Measurements from ENCODE around the gene DRAXIN. TPM values are rescaled to one million over a fixed set of nuclear protein-coding genes. Genes with fewer than 3 reads are reported as not detected.
A peak's percentile ranks its signal among the peaks of the same experiment; 100 is the strongest.

The DRAXIN gene
- total RNA-seq, 2 experiments from 2014 or later: 0.02 to 0.04 TPM

DNA sequence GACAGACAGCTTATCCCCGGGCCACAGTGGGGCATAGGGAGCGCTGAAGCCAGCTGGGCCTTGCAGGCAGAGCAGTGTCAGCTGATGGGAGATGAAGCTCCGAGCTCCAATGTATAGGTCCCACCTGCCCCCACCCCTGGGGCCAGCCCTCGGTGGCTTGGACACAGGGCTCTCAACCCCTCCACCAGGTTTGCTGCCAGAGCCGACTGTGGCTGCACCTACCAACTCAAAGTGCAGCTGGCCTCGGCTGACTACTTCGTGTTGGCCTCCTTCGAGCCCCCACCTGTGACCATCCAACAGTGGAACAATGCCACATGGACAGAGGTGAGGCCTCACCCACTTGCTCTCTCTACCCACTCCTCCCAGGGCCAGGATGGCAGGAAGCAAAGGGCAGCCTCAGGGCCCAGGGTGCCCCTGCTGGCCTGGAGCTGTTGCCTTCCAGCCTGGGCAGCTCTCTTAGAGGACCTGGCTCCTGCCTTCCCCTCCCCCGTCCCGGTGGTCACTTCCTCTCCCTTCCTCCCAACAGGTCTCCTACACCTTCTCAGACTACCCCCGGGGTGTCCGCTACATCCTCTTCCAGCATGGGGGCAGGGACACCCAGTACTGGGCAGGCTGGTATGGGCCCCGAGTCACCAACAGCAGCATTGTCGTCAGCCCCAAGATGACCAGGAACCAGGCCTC, 18.3 kb upstream of the DRAXIN start:
- Mint-ChIP-seq H3K9me3 (ENCODE audit: low read depth) (no peaks in the 10 kb centered on the region), H3K36me3 (ENCODE audit: low read depth) (peaks cover 23% of the 10 kb centered on the region), H3K27me3 (no peaks in the 10 kb centered on the region), H3K27ac (no peak overlapping the region), H3K4me1 (no peaks in the 10 kb centered on the region), H3K4me3 (no peak overlapping the region)
- POLR2A ChIA-PET: interaction anchor here (0.6 to 1.0 kb wide), 2 partner anchors 9 to 151 kb away, joined by 3 to 4 read pairs; no protein-coding TSS in a partner anchor
- DNase-seq (no peak), ATAC-seq (no peak)
- intact Hi-C loops (cut with DNase I, micrococcal nuclease): no loop called here
- CTCF ChIA-PET: interaction anchor here (1.0 kb wide), 1 partner anchor 9 kb away, joined by 3 read pairs; no protein-coding TSS in a partner anchor

DNA sequence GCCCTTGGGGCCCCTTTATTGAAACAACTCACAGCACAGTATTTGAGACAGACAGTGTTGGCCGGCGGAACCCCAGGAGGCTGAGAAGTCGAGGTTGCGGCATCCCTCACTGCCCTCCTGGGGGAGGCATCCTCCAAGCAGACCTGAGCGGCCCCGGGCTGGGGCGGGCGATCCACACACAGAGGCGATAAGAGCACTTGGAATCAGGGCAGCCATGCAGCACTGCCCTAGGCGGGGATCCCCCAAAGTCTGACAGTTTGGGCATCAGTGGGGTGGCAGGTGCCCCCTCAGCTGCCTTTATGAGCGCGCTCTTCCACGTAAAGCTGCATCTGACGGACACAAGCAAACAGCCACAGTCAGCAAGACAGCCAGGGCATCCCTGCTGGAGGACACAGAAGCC, 17.0 kb upstream of the DRAXIN start:
- Mint-ChIP-seq H3K27me3 (no peaks in the 10 kb centered on the region), H3K9me3 (ENCODE audit: low read depth) (no peaks in the 10 kb centered on the region), H3K4me3 (no peak overlapping the region), H3K36me3 (ENCODE audit: low read depth) (peaks cover 23% of the 10 kb centered on the region), H3K27ac (no peak overlapping the region), H3K4me1 (peaks cover 1% of the 10 kb centered on the region)
- intact Hi-C loops (cut with DNase I, micrococcal nuclease): no loop called here
- DNase-seq (no peak), ATAC-seq (no peak)
- POLR2A ChIA-PET: no interaction called here
- CTCF ChIA-PET: no interaction called here

DNA sequence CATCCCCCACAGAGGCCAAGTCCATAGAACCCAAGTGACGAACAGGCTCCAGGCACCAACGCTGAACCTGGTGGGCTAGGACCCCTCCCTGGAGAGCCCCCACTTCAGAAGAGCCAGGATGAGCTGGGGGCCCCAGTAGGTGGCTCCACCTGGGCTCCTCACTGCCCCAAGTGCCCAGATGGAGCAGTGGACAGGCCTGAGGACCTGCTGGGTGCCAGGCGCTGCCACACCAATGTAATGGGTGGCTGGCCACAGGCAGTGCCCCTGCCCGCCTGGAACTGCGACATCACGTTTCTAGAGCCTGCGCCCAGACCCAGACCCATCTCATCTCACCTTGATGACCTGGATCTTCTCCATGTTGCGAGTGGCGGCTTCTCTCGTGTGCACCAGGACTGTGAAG, 16.2 kb upstream of the DRAXIN start:
- Mint-ChIP-seq H3K27ac (no peak overlapping the region), H3K27me3 (no peaks in the 10 kb centered on the region), H3K36me3 (ENCODE audit: low read depth) (peaks cover 25% of the 10 kb centered on the region), H3K9me3 (ENCODE audit: low read depth) (no peaks in the 10 kb centered on the region), H3K4me1 (peaks cover 4% of the 10 kb centered on the region), H3K4me3 (no peak overlapping the region)
- CTCF ChIA-PET: no interaction called here
- intact Hi-C loops (cut with DNase I, micrococcal nuclease): no loop called here
- POLR2A ChIA-PET: no interaction called here
- ATAC-seq: no peak
- no peak for DNase-seq

DNA sequence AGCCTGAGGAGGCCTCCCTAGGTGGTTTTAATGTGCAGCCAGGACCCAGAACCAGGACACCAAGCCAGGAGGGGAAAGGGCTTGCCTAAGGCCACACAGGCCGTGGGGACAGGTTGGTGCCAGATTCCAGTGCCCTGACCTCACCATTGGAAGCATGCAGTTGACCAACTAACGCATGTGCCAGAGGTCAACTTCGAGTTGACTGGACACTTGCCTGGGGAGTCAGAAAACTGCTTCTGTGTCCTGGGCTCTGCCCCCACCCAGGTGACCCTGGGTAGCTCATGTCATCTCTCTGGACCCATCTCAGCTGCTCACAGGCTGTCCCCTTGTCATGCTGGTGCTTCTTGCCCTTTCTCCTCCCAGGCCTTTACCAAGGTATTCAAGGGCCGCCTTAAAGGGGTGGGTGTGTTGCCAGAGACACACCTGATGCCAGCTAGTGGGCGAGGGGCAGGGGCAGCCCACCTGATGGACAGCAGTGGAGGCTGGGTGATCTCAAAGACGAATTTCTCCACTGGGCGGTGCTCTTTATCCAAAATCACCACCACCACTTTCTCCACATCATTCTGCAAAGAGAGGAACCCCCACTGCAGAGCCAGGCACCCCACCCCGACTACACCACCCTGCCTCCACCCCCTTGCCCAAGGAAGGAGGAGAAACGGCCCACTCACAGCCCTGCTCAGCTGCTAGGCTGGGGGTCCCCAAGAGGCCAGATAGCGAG, 15.0 kb upstream of the DRAXIN start:
- ChIA-PET CTCF (interaction anchor here (1.0 kb wide), 2 partner anchors 17 to 31 kb away, joined by 3 to 4 read pairs; no protein-coding TSS in a partner anchor), POLR2A (interaction anchor here (0.7 kb wide), 1 partner anchor 19 kb away, joined by 4 read pairs; no protein-coding TSS in a partner anchor)
- intact Hi-C loops (cut with DNase I, micrococcal nuclease): no loop called here
- no peaks in the 10 kb centered on the region for H3K27me3 Mint-ChIP-seq
- no peak for DNase-seq
- ATAC-seq: no peak
- no peaks in the 10 kb centered on the region for H3K9me3 Mint-ChIP-seq (ENCODE audit: low read depth)
- peaks cover 22% of the 10 kb centered on the region for H3K36me3 Mint-ChIP-seq (ENCODE audit: low read depth)
- no peak overlapping the region for H3K27ac Mint-ChIP-seq
- H3K4me1 Mint-ChIP-seq: peaks cover 5% of the 10 kb centered on the region
- H3K4me3 Mint-ChIP-seq: no peak overlapping the region

DNA sequence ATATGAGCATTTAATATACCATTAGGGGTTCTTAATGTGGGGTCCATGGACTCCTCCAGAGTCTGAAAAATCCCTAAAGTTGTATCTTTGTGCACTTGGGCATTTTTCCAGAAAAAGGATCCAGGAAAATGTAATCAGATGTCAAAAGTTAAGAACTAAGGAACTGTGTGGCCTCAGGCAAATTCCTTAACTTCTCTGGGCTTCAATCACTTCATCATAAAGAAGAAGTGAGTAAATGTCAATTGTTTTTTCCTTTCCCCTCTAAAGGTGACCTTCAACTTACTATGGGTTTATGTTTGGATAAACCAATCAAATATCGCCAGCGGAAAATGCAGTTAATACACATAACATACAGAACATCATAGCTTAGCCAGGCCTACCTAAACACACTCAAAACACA, 13.1 kb upstream of the DRAXIN start:
- Mint-ChIP-seq H3K4me1 (peaks cover 9% of the 10 kb centered on the region), H3K27me3 (no peaks in the 10 kb centered on the region), H3K4me3 (no peak overlapping the region), H3K36me3 (ENCODE audit: low read depth) (peaks cover 19% of the 10 kb centered on the region), H3K27ac (no peak overlapping the region), H3K9me3 (ENCODE audit: low read depth) (no peaks in the 10 kb centered on the region)
- ATAC-seq (no peak), DNase-seq (no peak)
- intact Hi-C loops (cut with DNase I, micrococcal nuclease): no loop called here
- ChIA-PET POLR2A (interaction anchor here (0.9 kb wide), 1 partner anchor 405 kb away, joined by 6 read pairs; the partner anchor contains the start of gene UBIAD1), CTCF (interaction anchor here (0.5 kb wide), 1 partner anchor 39 kb away, joined by 3 read pairs; no protein-coding TSS in a partner anchor)

DNA sequence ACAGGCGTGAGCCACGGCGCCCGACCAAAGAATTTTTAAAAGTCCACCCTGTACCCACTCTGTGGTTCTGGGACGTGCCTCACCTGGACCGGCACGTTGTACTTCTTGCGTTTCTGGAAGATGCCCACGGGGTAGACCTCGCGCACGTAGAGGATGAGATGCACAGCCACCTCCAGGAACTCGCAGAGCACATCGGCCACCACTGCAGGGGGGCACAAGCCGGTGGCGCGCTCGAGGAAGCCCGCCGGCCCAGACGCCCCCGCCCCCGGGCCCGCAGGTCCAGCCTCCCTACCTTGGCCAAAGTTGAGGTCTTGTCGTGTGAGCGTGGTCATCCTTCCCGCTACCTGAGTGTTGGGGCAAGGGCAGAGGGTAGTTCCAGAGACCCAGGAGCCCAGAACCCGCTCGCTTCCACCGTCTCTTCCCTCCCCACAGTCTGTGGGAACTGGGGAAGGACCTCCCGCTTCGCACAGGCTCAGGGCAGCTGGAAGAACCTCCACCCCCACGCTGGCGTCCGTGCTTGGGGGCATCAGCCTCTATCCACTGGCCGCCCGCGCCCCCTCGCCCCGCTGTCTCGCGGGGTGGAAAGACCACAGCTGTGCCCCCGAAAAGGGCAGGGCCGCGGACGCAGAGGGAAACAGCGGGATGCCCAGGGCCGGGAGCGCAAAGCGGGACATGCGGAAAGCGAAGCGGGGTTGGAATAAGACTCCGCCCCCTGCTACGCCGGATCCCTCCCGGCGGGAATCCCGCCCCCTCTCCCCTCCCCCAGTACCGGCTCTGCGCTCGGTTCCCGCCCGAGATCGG, 11.0 kb upstream of the DRAXIN start:
- peaks cover 8% of the 10 kb centered on the region for H3K36me3 Mint-ChIP-seq (ENCODE audit: low read depth)
- intact Hi-C loops (cut with DNase I, micrococcal nuclease): loop anchor here (1.0 to 5.0 kb wide), 15 partner anchors 16 to 1768 kb away; partner anchors contain the start of genes FBXO6 (in 2 of the 2), AGTRAP (in 1 of the 2), CLCN6 (in 1 of the 2) and CTNNBIP1 (in 1 of the 2)
- ChIA-PET POLR2A (interaction anchor here (1.5 to 1.9 kb wide), 2 partner anchors 39 to 228 kb away, joined by 4 to 10 read pairs; no protein-coding TSS in a partner anchor), CTCF (interaction anchor here (2.8 kb wide), 1 partner anchor 39 kb away, joined by 12 read pairs; no protein-coding TSS in a partner anchor)
- H3K27me3 Mint-ChIP-seq: no peaks in the 10 kb centered on the region
- DNase-seq (no peak), ATAC-seq (peak; percentile 8)
- H3K27ac Mint-ChIP-seq: peak overlapping the region; percentile 58
- H3K9me3 Mint-ChIP-seq (ENCODE audit: low read depth): no peaks in the 10 kb centered on the region
- peaks cover 9% of the 10 kb centered on the region for H3K4me1 Mint-ChIP-seq
- peak overlapping the region; percentile 83 for H3K4me3 Mint-ChIP-seq

DNA sequence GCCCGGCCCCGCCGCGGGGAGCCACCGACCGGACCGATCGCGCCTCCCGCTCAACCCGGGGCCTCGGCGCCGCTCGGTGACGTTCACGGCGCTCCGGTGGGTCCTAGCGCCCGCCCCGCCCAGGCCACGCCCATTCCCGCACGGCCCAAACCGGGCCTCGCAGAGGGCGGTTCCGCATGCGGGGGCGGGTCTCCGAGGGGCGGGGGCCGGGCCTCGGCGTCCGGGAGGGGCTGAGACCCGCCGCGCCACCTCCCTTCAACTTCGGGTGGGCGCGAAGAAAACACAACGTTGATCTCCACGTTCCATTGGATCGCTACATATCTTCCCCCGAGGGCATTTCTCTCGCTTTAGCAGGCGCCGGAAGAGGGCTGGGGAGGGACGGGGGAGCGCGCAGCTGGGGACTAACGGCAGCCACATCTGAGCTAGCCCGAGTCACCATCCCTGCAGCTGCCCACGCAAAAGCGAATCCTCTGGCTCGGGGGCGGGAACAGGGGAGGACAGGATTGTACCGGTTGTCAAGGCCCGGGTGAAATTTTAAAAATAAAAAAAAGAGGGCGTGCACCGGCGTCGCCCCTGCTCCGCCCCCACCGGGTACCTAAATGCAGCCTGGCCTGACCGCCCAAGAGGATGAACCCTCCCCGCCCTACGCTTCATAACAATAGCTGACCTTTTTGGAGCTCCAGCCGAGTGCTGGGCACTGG, 10.3 kb upstream of the DRAXIN start, which contains the start of gene MAD2L2:
Gene MAD2L2, minus strand, starts transcription at position 78 of the 701 bp plus-strand sequence. CDS start 547 bp downstream, outside the sequence.
- peak within 1 kb of the TSS; percentile 83 for H3K4me3 Mint-ChIP-seq
- ATAC-seq (peak; percentile 85), DNase-seq (peak; percentile 96)
- intact Hi-C loops (cut with DNase I, micrococcal nuclease): loop anchor here (1.0 to 5.0 kb wide), 15 partner anchors 17 to 1769 kb away; partner anchors contain the start of genes FBXO6 (in 2 of the 2), AGTRAP (in 1 of the 2), CLCN6 (in 1 of the 2) and CTNNBIP1 (in 1 of the 2)
- H3K4me1 Mint-ChIP-seq: peaks cover 9% of the 10 kb centered on the region
- ChIA-PET CTCF (interaction anchor here (0.9 to 2.8 kb wide), 7 partner anchors 16 to 39 kb away, joined by 3 to 12 read pairs (median 5); partner anchors contain the start of gene FBXO6), POLR2A (interaction anchor here (0.6 to 1.9 kb wide), 6 partner anchors 17 to 280 kb away, joined by 3 to 10 read pairs (median 4); partner anchors contain the start of genes CLCN6, FBXO6 and MTHFR)
- H3K36me3 Mint-ChIP-seq (ENCODE audit: low read depth): peaks cover 2% of the 10 kb centered on the region
- no peaks in the 10 kb centered on the region for H3K27me3 Mint-ChIP-seq
- no peaks in the 10 kb centered on the region for H3K9me3 Mint-ChIP-seq (ENCODE audit: low read depth)
- H3K27ac Mint-ChIP-seq: peak within 1 kb of the TSS; percentile 88

DNA sequence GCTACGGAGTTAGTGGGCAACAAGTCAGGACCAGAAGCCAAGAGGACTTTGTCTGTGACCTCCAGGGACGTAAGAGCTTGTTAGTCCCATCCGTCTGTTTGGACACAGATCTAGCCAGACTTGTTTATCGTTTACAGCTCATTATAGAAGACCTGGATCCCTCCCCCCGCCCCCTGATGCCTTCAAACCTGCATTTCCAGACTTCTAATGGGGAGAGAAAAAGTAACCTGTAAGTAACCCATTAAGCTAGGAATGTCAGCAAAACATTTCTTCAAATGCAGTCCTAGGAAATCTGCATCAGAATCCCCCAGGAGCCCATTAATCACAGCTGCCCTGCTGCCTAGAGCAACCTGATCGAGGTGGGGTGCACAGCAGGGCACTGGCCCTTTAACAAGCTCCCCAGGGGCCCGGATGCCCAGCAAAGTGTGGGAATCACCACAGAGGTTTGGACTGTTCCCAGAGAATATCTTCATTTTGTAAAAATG, 9.2 kb upstream of the DRAXIN start:
- POLR2A ChIA-PET: interaction anchor here (1.9 kb wide), 1 partner anchor 226 kb away, joined by 10 read pairs; no protein-coding TSS in a partner anchor
- H3K27ac Mint-ChIP-seq: no peak overlapping the region
- H3K4me1 Mint-ChIP-seq: peaks cover 9% of the 10 kb centered on the region
- no peak for ATAC-seq
- intact Hi-C loops (cut with DNase I, micrococcal nuclease): loop anchor here (5.0 kb wide), 2 partner anchors 50 to 1770 kb away; partner anchors contain the start of gene CTNNBIP1 (in 1 of the 2)
- peaks cover 2% of the 10 kb centered on the region for H3K36me3 Mint-ChIP-seq (ENCODE audit: low read depth)
- H3K27me3 Mint-ChIP-seq: no peaks in the 10 kb centered on the region
- no peaks in the 10 kb centered on the region for H3K9me3 Mint-ChIP-seq (ENCODE audit: low read depth)
- H3K4me3 Mint-ChIP-seq: no peak overlapping the region
- DNase-seq: no peak
- CTCF ChIA-PET: interaction anchor here (0.5 to 2.8 kb wide), 12 partner anchors 10 to 1187 kb away, joined by 3 to 12 read pairs (median 4); partner anchors contain the start of gene FBXO6

DNA sequence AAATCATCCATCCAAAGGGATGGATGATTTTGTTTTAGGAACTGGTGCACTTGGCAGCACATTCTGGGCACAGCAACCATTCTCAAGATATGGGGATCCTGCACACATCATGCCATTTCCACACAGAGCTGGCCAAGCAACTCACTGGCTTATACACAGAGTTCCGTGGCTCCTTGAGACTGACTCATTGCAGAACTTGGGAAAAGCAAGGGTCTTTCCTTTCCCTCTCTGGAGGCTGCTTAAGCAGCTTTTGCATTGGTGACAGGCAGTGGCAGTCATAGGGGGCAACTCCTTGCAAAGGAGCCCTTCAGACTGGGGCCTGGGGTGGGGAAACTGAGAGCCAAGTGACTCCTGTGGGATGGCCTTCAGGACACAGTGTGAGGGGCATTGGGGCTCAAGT, 8.7 kb upstream of the DRAXIN start:
- intact Hi-C loops (cut with DNase I, micrococcal nuclease): loop anchor here (5.0 kb wide), 2 partner anchors 50 to 1770 kb away; partner anchors contain the start of gene CTNNBIP1 (in 1 of the 2)
- peaks cover 2% of the 10 kb centered on the region for H3K36me3 Mint-ChIP-seq (ENCODE audit: low read depth)
- H3K9me3 Mint-ChIP-seq (ENCODE audit: low read depth): no peaks in the 10 kb centered on the region
- no peak overlapping the region for H3K4me3 Mint-ChIP-seq
- no peak for ATAC-seq
- H3K27ac Mint-ChIP-seq: no peak overlapping the region
- ChIA-PET POLR2A (interaction anchor here (0.6 to 1.9 kb wide), 2 partner anchors 35 to 226 kb away, joined by 4 to 10 read pairs; no protein-coding TSS in a partner anchor), CTCF (interaction anchor here (0.5 to 2.8 kb wide), 7 partner anchors 10 to 1184 kb away, joined by 3 to 12 read pairs (median 3); no protein-coding TSS in a partner anchor)
- peaks cover 2% of the 10 kb centered on the region for H3K27me3 Mint-ChIP-seq
- no peak for DNase-seq
- peaks cover 9% of the 10 kb centered on the region for H3K4me1 Mint-ChIP-seq

DNA sequence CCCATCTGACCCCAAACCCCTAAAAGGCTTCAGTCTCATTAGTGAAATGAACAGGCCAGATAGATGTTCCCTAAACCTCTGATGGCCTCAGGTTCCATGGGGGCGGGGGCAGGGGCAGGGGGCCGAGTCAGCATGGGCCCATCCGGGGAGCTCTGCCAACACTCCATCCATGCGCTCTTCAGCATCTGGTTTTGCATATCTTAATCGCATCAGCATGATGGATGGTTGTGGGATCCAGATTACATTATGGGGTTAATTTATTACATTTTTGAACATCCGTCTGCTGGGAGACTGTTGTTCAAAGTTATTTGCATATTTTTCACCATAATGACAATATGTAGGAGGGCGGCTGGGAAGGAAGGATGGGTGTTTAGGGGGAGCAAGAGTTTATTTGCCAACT, 7.4 kb upstream of the DRAXIN start:
- peaks cover 9% of the 10 kb centered on the region for H3K4me1 Mint-ChIP-seq
- ATAC-seq (no peak), DNase-seq (no peak)
- intact Hi-C loops (cut with DNase I, micrococcal nuclease): loop anchor here (5.0 kb wide), 2 partner anchors 48 to 1772 kb away; partner anchors contain the start of gene CTNNBIP1 (in 1 of the 2)
- ChIA-PET POLR2A (no interaction called here), CTCF (no interaction called here)
- no peak overlapping the region for H3K27ac Mint-ChIP-seq
- no peaks in the 10 kb centered on the region for H3K9me3 Mint-ChIP-seq (ENCODE audit: low read depth)
- H3K4me3 Mint-ChIP-seq: no peak overlapping the region
- H3K36me3 Mint-ChIP-seq (ENCODE audit: low read depth): peaks cover 2% of the 10 kb centered on the region
- H3K27me3 Mint-ChIP-seq: peaks cover 9% of the 10 kb centered on the region

All from activated CD4-positive, alpha-beta T cell treated with anti-CD3 and anti-CD28 coated beads for 36 hours (primary cell).